Smooth muscle cell (in vitro differentiated cells): ENCODE measurements around the gene SLC45A1. TPM values are rescaled to one million over a fixed set of nuclear protein-coding genes. Genes with fewer than 3 reads are reported as not detected.

Experiments
- DNase-seq: peaks from one replicate; lab custom pipeline; 2025; ENCODE audit not compliant: unreplicated experiment; lab: John Stamatoyannopoulos, UW
- H2AFZ ChIP-seq: fragments of 200-600 bp; sonication (generic); 2 replicates; pipeline ENCODE4 v1.6.0; 2016; ENCODE audit warnings: antibody characterized with exemption, low read depth, mild to moderate bottlenecking
- H3F3A ChIP-seq: fragments of 200-600 bp; sonication (generic); 2 replicates; pipeline ENCODE4 v1.6.0; 2017; ENCODE audit warnings: antibody characterized with exemption, low read depth
- H3K27ac ChIP-seq: fragments of 200-600 bp; sonication (generic); 2 replicates; pipeline ENCODE4 v1.5.1; 2016; ENCODE audit warnings: low read depth, mild to moderate bottlenecking
- H3K27me3 ChIP-seq: fragments of 200-600 bp; sonication (generic); 2 replicates; pipeline ENCODE4 v1.6.1; 2016; ENCODE audit warnings: low read depth, mild to moderate bottlenecking
- H3K36me3 ChIP-seq: fragments of 200-600 bp; sonication (generic); 2 replicates; pipeline ENCODE4 v1.5.1; 2016; ENCODE audit warnings: low read depth
- H3K4me1 ChIP-seq: fragments of 200-600 bp; sonication (generic); 2 replicates; pipeline ENCODE4 v1.5.1; 2016; ENCODE audit warnings: low read depth
- H3K4me2 ChIP-seq: fragments of 200-600 bp; sonication (generic); 2 replicates; pipeline ENCODE4 v1.6.0; 2016; ENCODE audit warnings: mild to moderate bottlenecking
- H3K4me3 ChIP-seq: fragments of 200-600 bp; sonication (generic); 2 replicates; pipeline ENCODE4 v1.5.1; 2016; ENCODE audit warnings: mild to moderate bottlenecking
- H3K79me2 ChIP-seq: fragments of 200-600 bp; sonication (generic); 2 replicates; pipeline ENCODE4 v1.6.0; 2016; ENCODE audit warnings: low read depth, mild to moderate bottlenecking
- H3K9ac ChIP-seq: fragments of 200-600 bp; sonication (generic); 2 replicates; pipeline ENCODE4 v1.6.0; 2016; ENCODE audit warnings: low read depth
- H3K9me3 ChIP-seq: fragments of 200-600 bp; sonication (generic); replicated peaks from 2 replicates; pipeline ENCODE4 v1.5.1; 2016; ENCODE audit warnings: low read depth
- H4K20me1 ChIP-seq: fragments of 200-600 bp; sonication (generic); 2 replicates; pipeline ENCODE4 v1.6.0; 2016; ENCODE audit warnings: low read depth
- CTCF ChIP-seq: fragments of 200-600 bp; sonication (generic); IDR thresholded peaks from 2 replicates; pipeline ENCODE4 v1.5.1; 2017; ENCODE audit warnings: borderline replicate concordance, mild to moderate bottlenecking, antibody characterized with exemption; ENCODE audit not compliant: insufficient read depth, poor library complexity, severe bottlenecking
- WGBS: methylation state at CpG from one replicate; pipeline ENCODE4 v1.1.7; 2016; ENCODE audit warnings: low lambda C conversion rate; 5-methylcytosine and 5-hydroxymethylcytosine counted together
- polyA plus RNA-seq: library from polyadenylated mRNA; unstranded; fragments of >200 nt; fragmentation: Nextera tagmentation; extraction: Ambion mirVana; gene quantifications from 2 replicates; pipeline ENCODE4 v1.2.1, GENCODE V29; 2016
- total RNA-seq: library from RNA; depleted of rRNA; stranded (reverse); fragments of >200 nt; gene quantifications from 2 replicates; pipeline ENCODE4 v1.2.3, GENCODE V29; 2014

Gene SLC45A1
- total and polyA plus RNA-seq, 2 experiments from 2014 or later = 1.7 to 1.8 TPM

DNA sequence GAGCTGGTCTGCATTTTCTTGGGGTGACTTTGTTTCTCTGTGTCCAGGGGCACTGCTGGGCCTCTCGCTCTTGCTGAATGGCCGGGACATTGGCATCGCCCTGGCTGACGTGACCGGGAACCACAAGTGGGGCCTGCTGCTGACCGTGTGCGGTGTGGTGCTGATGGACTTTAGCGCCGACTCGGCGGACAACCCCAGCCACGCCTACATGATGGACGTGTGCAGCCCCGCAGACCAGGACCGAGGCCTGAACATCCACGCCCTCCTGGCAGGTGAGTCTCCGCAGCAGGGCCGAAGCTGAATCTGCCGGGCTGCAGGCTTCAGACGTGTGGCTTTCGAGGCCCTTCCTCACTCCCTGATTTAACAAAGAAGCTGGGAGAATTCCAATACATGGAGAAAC lies 7.9 kb downstream of the SLC45A1 start:
- Histone ChIP-seq H3K9me3 (no peaks in the 10 kb centered on the region), H3K27me3 (no peaks in the 10 kb centered on the region), H3F3A (no peaks in the 10 kb centered on the region), H3K4me3 (no peak overlapping the region), H4K20me1 (no peaks in the 10 kb centered on the region), H2AFZ (no peak overlapping the region), H3K36me3 (no peaks in the 10 kb centered on the region), H3K9ac (no peak overlapping the region), H3K27ac (no peak overlapping the region), H3K4me1 (no peaks in the 10 kb centered on the region), H3K4me2 (no peak overlapping the region), H3K79me2 (no peaks in the 10 kb centered on the region)
- no peak for DNase-seq
- 95% methylated on average over 21 of the region's 21 CpGs for WGBS
- TF ChIP-seq CTCF = no peak

- no peak overlapping the region for H3K27ac ChIP-seq
- no peak overlapping the region for H2AFZ ChIP-seq
- H3K36me3 ChIP-seq = no peaks in the 10 kb centered on the region
- no peak for TF ChIP-seq CTCF
- H4K20me1 ChIP-seq = no peaks in the 10 kb centered on the region
- H3K4me1 ChIP-seq = no peaks in the 10 kb centered on the region
- H3K9ac ChIP-seq = no peak overlapping the region
- H3K9me3 ChIP-seq = no peaks in the 10 kb centered on the region
- H3K79me2 ChIP-seq = no peaks in the 10 kb centered on the region
- 95% methylated on average over 13 of the region's 13 CpGs for WGBS
- no peaks in the 10 kb centered on the region for H3F3A ChIP-seq
- H3K4me2 ChIP-seq = no peak overlapping the region
- H3K27me3 ChIP-seq = no peaks in the 10 kb centered on the region
- no peak for DNase-seq
- H3K4me3 ChIP-seq = no peak overlapping the region
Observed at GRCh38 chr1:8326265-8326664, 8.4 kb downstream of the SLC45A1 start.

GRCh38 chr1:8328271-8328670 lies 10.4 kb downstream of the SLC45A1 start:
- H3K9ac ChIP-seq = no peak overlapping the region
- H2AFZ ChIP-seq = no peak overlapping the region
- H3K4me3 ChIP-seq = no peak overlapping the region
- H4K20me1 ChIP-seq = no peaks in the 10 kb centered on the region
- WGBS = 96% methylated on average over 18 of the region's 18 CpGs
- no peak for DNase-seq
- H3K4me1 ChIP-seq = no peaks in the 10 kb centered on the region
- no peaks in the 10 kb centered on the region for H3F3A ChIP-seq
- H3K79me2 ChIP-seq = no peaks in the 10 kb centered on the region
- H3K27me3 ChIP-seq = no peaks in the 10 kb centered on the region
- no peaks in the 10 kb centered on the region for H3K9me3 ChIP-seq
- no peaks in the 10 kb centered on the region for H3K36me3 ChIP-seq
- TF ChIP-seq CTCF = no peak
- no peak overlapping the region for H3K27ac ChIP-seq
- H3K4me2 ChIP-seq = no peak overlapping the region

- H3K4me1 ChIP-seq = no peaks in the 10 kb centered on the region
- H3K9me3 ChIP-seq = no peaks in the 10 kb centered on the region
- H3K4me2 ChIP-seq = no peak overlapping the region
- no peak for TF ChIP-seq CTCF
- H4K20me1 ChIP-seq = no peaks in the 10 kb centered on the region
- H3K79me2 ChIP-seq = no peaks in the 10 kb centered on the region
- no peaks in the 10 kb centered on the region for H3K27me3 ChIP-seq
- no peaks in the 10 kb centered on the region for H3K36me3 ChIP-seq
- no peak overlapping the region for H3K4me3 ChIP-seq
- 83% methylated on average over 12 of the region's 12 CpGs for WGBS
- DNase-seq = no peak
- H3K27ac ChIP-seq = no peak overlapping the region
- no peaks in the 10 kb centered on the region for H3F3A ChIP-seq
- no peak overlapping the region for H2AFZ ChIP-seq
- no peak overlapping the region for H3K9ac ChIP-seq
Observed at GRCh38 chr1:8329439-8329838, 11.5 kb downstream of the SLC45A1 start.
